Measurements from ENCODE around the gene LCN2.

Gene LCN2

GRCh38 chr9:128182893-128183588, 33.8 kb downstream of the LCN2 start:
- TF ChIP-seq CTCF (IDR thresholded peaks at IDR 0.05; ENCODE audit: extremely low read depth, missing control alignments): no peak

GRCh38 chr9:128185979-128186965, 37.0 kb downstream of the LCN2 start:
- DNase-seq (ENCODE audit: low spot score): no peak
- no peak for TF ChIP-seq CTCF (IDR thresholded peaks at IDR 0.05; ENCODE audit: extremely low read depth, missing control alignments)

More at GRCh38 chr9:128182893-128183588, 33.8 kb downstream of the LCN2 start:
- DNase-seq (ENCODE audit: low spot score): no peak

- no peak for TF ChIP-seq CTCF (IDR thresholded peaks at IDR 0.05; ENCODE audit: extremely low read depth, missing control alignments)
- no peak for DNase-seq (ENCODE audit: low spot score)
Observed at GRCh38 chr9:128187361-128187760, 38.1 kb downstream of the LCN2 start.

GRCh38 chr9:128188209-128188608, 39.0 kb downstream of the LCN2 start:
- DNase-seq (ENCODE audit: low spot score): no peak
- no peak for TF ChIP-seq CTCF (IDR thresholded peaks at IDR 0.05; ENCODE audit: extremely low read depth, missing control alignments)

- no peak for DNase-seq (ENCODE audit: low spot score)
- TF ChIP-seq CTCF (IDR thresholded peaks at IDR 0.05; ENCODE audit: extremely low read depth, missing control alignments): no peak
Observed at GRCh38 chr9:128190013-128190412, 40.8 kb downstream of the LCN2 start.

GRCh38 chr9:128190516-128191405, 41.5 kb downstream of the LCN2 start:
- DNase-seq (ENCODE audit: low spot score): peak; percentile 52
- TF ChIP-seq CTCF (IDR thresholded peaks at IDR 0.05; ENCODE audit: extremely low read depth, missing control alignments): no peak

Measured in GM20000 (cell line).